ENCODE results near the gene NPIPB2. TPM values are rescaled to one million over a fixed set of nuclear protein-coding genes. Genes with fewer than 3 reads are reported as not detected.

Gene NPIPB2
- total and polyA plus RNA-seq, 2 of the 13 experiments (the other 11 are each of a cell fraction or from before 2014, with no cell fraction given), result 1.8 to 4.1 TPM

- TF ChIP-seq, protein P1, sequence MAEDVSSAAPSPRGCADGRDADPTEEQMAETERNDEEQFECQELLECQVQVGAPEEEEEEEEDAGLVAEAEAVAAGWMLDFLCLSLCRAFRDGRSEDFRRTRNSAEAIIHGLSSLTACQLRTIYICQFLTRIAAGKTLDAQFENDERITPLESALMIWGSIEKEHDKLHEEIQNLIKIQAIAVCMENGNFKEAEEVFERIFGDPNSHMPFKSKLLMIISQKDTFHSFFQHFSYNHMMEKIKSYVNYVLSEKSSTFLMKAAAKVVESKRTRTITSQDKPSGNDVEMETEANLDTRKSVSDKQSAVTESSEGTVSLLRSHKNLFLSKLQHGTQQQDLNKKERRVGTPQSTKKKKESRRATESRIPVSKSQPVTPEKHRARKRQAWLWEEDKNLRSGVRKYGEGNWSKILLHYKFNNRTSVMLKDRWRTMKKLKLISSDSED (CRISPR knock-in tag; IDR thresholded peaks at IDR 0.05), result 0 out of 2 replicates have a peak, but pooled peaks have one; percentile 5
- TF ChIP-seq ZNF749 (CRISPR knock-in tag; IDR thresholded peaks at IDR 0.05; ENCODE audit: borderline replicate concordance) (peak; percentile 17; the same call in 1 of the 2 replicates), ZSCAN31 (CRISPR knock-in tag; IDR thresholded peaks at IDR 0.05; ENCODE audit: low read depth) (peak; percentile 77; the same call in 1 of the 2 replicates), ZNF138 (CRISPR knock-in tag; IDR thresholded peaks at IDR 0.05; ENCODE audit: low read depth) (0 out of 2 replicates have a peak, but pooled peaks have one; percentile 9), ASH2L (IDR thresholded peaks at IDR 0.05; ENCODE audit: insufficient read length, low read depth, low read length) (peak; percentile 67), SAFB2 (CRISPR knock-in tag; IDR thresholded peaks at IDR 0.05; ENCODE audit: borderline replicate concordance, low read depth) (peak; percentile 11)
Measured at GRCh38 chr16:11976850-11977375, 35.1 kb upstream of the NPIPB2 start (continued).

DNA sequence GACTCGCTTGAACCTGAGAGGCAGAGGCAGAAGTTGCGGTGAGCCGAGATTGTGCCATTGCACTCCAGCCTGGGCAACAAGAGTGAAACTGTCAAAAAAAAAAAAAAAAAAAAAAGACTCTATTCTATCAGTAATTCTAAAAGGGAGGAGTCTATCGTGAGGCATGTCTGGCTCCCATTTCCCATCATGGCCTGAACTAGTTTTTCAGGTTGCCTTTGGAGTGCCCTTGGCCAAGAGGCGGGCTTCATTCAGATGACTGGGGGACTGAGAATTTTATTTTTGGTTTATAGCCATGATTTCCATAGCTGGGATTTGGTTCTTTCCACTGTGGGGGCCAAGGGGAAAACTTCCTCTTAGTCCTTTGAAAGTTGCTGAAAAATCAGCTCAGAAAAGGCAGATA is 31.2 kb upstream of the NPIPB2 start:
- Histone ChIP-seq H3K36me3 (replicated peaks in 1 of 2; ENCODE audit: control insufficient read depth in 1 of 2, insufficient read depth in 2 of 2, low read length in 2 of 2) (no peaks in the 10 kb centered on the region), H3K9me3 (ENCODE audit: low read length) (no peaks in the 10 kb centered on the region), H3K27ac (ENCODE audit: extremely low read length, insufficient read depth, low read length) (no peak overlapping the region), H3K4me2 (ENCODE audit: low read depth, low read length) (no peak overlapping the region), H3K9ac (ENCODE audit: insufficient read depth, low read depth, low read length) (no peak overlapping the region), H4K20me1 (ENCODE audit: insufficient read depth, low read length) (no peaks in the 10 kb centered on the region), H3K4me1 (ENCODE audit: insufficient read depth, low read length) (peaks cover 30% of the 10 kb centered on the region), H3K79me2 (ENCODE audit: insufficient read depth, low read length) (peaks cover 5% of the 10 kb centered on the region), H3K27me3 (ENCODE audit: control insufficient read depth in 1 of 2, insufficient read depth in 2 of 2, low read length in 2 of 2) (peaks cover 0 to 2% of the 10 kb centered on the region in 2 experiments; a peak in 2 of 5 replicates), H2AFZ (ENCODE audit: low read length) (no peak overlapping the region), H3K4me3 (replicated peaks in 1 of 3; ENCODE audit: insufficient read depth in 1 of 3, low read depth in 2 of 3, low read length in 3 of 3) (no peak overlapping the region)
- no peak for FAIRE-seq
- 94% methylated on average over 5 of the region's 5 CpGs for WGBS (ENCODE audit: low lambda C conversion rate)
- in situ Hi-C loops (cut with HindIII; ENCODE audit: extremely low pct_ligation_motif_present, low pct_unique_long_range_greater_than_20kb), result no loop called here
- DNase-seq (ENCODE audit: low spot score), result no peak
- POLR2A ChIA-PET, result no interaction called here
- BruUV-seq (replicated peaks), result no TSS peak
- CTCF ChIA-PET (ENCODE audit: low intra/inter-chr PET ratio, low total read pairs), result interaction anchor here (1.5 to 4.9 kb wide), 2 partner anchors 92 to 94 kb away, joined by 3 to 43 read pairs; no protein-coding TSS in a partner anchor
- ATAC-seq, result no peak
- intact Hi-C loops (cut with micrococcal nuclease; ENCODE audit: unreplicated experiment), result loop anchor here (10.0 kb wide), 1 partner anchor 58 kb away; the partner anchor contains the start of gene GSPT1
- TF ChIP-seq ZNF746 (CRISPR knock-in tag; IDR thresholded peaks at IDR 0.05) (0 out of 2 replicates have a peak, but pooled peaks have one; percentile 11), ZGPAT (CRISPR knock-in tag; IDR thresholded peaks at IDR 0.05) (no peak), PCBP1 (IDR thresholded peaks at IDR 0.05; ENCODE audit: borderline replicate concordance, low read depth, low read length) (no peak), SOX6 (IDR thresholded peaks at IDR 0.05) (no peak), SOX6 (CRISPR knock-in tag; IDR thresholded peaks at IDR 0.05) (no peak), HNF4G (IDR thresholded peaks at IDR 0.05; ENCODE audit: borderline replicate concordance, low read depth, low read length) (no peak), HNF4G (CRISPR knock-in tag; IDR thresholded peaks at IDR 0.05; ENCODE audit: borderline replicate concordance, low read depth) (no peak), KMT2A (CRISPR knock-in tag; IDR thresholded peaks at IDR 0.05) (no peak), ARID4A (CRISPR knock-in tag; IDR thresholded peaks at IDR 0.05; ENCODE audit: borderline replicate concordance) (no peak), CCAR2 (optimal IDR thresholded peaks at IDR 0.05; ENCODE audit: low read depth, low read length) (no peak), HNF4A (CRISPR knock-in tag; IDR thresholded peaks at IDR 0.05) (no peak)
